ENCODE data around the gene GRAMD1B. TPM values are rescaled to one million over a fixed set of nuclear protein-coding genes. Genes with fewer than 3 reads are reported as not detected.
"Not testable (repeated sequence)": the region's sequence is repeated elsewhere in the genome, so short reads cannot be mapped to it uniquely, and the experiment has no call there.

The GRAMD1B gene
- total RNA-seq, 2 donors from 2014 or later: 1.7 to 1.9 TPM

DNA sequence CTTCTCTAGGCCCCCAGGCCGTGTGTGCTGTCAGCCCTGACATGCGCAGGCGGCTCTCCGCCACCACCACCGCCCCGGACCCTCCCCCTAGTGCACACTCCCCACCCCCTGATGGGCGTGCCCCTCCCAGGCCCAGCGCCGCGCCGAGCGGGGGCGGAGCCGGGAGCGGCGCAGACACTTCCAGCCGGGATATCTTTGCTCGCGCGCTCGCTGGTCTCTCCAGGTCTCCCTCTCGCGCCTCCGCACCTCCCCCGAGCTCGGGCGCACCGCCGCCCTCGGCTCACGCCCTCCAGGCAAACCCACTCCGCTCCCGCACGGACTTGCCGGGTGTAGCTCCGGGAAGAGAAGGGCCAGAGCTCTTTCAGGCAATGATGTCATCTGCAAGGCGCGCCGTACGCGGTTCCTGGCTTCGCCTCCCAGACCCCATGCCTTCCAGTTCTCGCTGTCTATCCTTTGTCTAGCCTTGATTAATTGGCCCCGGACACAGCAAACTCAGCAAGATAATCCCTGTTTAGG lies 224.6 kb downstream of the GRAMD1B start, which contains the start of gene SCN3B:
Gene SCN3B, minus strand, starts transcription at position 59 of the 516 bp plus-strand sequence. CDS start 823 bp downstream, outside the sequence.
- Histone ChIP-seq H3K27ac (no peak within 1 kb of the TSS), H3K9me3 (no peaks in the 10 kb centered on the region), H3K9ac (ENCODE audit: low read depth in 2 of 2, low read length in 2 of 2) (peak within 1 kb of the TSS in 1 of 2 donors; percentile 12), H3K4me1 (peaks cover 3% of the 10 kb centered on the region), H3K27me3 (no peaks in the 10 kb centered on the region), H3K4me3 (peak within 1 kb of the TSS; percentile 59), H3K36me3 (no peaks in the 10 kb centered on the region)
- no peak for TF ChIP-seq CTCF (IDR thresholded peaks at IDR 0.05)
- intact Hi-C loops (cut with DNase I): no loop called here
- peak; percentile 73 for DNase-seq

- H3K9ac ChIP-seq (ENCODE audit: low read depth in 2 of 2, low read length in 2 of 2): no peak overlapping the region
- no peaks in the 10 kb centered on the region for H3K27me3 ChIP-seq
- TF ChIP-seq CTCF (IDR thresholded peaks at IDR 0.05): no peak
- H3K36me3 ChIP-seq: no peaks in the 10 kb centered on the region
- H3K4me1 ChIP-seq: peaks cover 3% of the 10 kb centered on the region
- no peaks in the 10 kb centered on the region for H3K9me3 ChIP-seq
- no peak for DNase-seq
- H3K4me3 ChIP-seq: no peak overlapping the region
- intact Hi-C loops (cut with DNase I): no loop called here
- H3K27ac ChIP-seq: no peak overlapping the region
These were observed 229.2 kb downstream of the GRAMD1B start for GRCh38 chr11:123659311-123659710.

GRCh38 chr11:123659965-123660364 lies 229.9 kb downstream of the GRAMD1B start:
- intact Hi-C loops (cut with DNase I); H3K4me3 ChIP-seq: not testable (repeated sequence)

GRCh38 chr11:123665306-123665705 lies 235.2 kb downstream of the GRAMD1B start:
- Histone ChIP-seq H3K4me3 (no peak overlapping the region), H3K27ac (no peak overlapping the region), H3K27me3 (no peaks in the 10 kb centered on the region), H3K4me1 (no peaks in the 10 kb centered on the region), H3K9me3 (no peaks in the 10 kb centered on the region), H3K36me3 (no peaks in the 10 kb centered on the region), H3K9ac (ENCODE audit: low read depth in 2 of 2, low read length in 2 of 2) (no peak overlapping the region)
- no peak for TF ChIP-seq CTCF (IDR thresholded peaks at IDR 0.05)
- intact Hi-C loops (cut with DNase I): no loop called here
- no peak for DNase-seq

More at GRCh38 chr11:123659965-123660364, 229.9 kb downstream of the GRAMD1B start:
- H3K4me1 ChIP-seq; H3K27me3 ChIP-seq; DNase-seq; H3K27ac ChIP-seq; H3K36me3 ChIP-seq; H3K9ac ChIP-seq (ENCODE audit: low read depth in 2 of 2, low read length in 2 of 2); H3K9me3 ChIP-seq: not testable (repeated sequence)

GRCh38 chr11:123670081-123670480 lies 240.0 kb downstream of the GRAMD1B start:
- intact Hi-C loops (cut with DNase I): no loop called here
- Histone ChIP-seq H3K27ac (no peak overlapping the region), H3K9me3 (no peaks in the 10 kb centered on the region), H3K4me3 (no peak overlapping the region), H3K4me1 (no peaks in the 10 kb centered on the region), H3K27me3 (no peaks in the 10 kb centered on the region), H3K9ac (ENCODE audit: low read depth in 2 of 2, low read length in 2 of 2) (no peak overlapping the region), H3K36me3 (no peaks in the 10 kb centered on the region)
- TF ChIP-seq CTCF (IDR thresholded peaks at IDR 0.05): no peak
- DNase-seq: no peak

DNA sequence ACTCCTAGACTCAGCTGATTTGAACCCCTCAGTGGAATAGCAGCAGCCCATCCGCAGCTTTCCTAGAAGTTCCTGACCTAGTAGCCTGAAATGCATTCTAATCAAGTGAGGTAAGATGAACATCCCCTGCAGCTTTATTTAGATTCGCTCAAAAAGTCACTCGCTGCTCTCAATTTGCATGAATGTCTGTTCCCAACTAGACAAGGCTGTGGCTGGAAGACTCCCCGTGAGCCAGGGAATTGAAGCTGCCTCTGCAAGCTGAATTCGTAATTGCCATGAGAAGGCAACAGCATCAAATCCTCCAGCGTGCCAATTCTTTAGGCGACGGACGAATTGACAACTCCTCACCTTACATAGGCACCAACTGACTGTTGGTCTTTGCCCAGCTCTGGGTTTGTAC lies 241.5 kb downstream of the GRAMD1B start:
- H3K9me3 ChIP-seq: no peaks in the 10 kb centered on the region
- no peak overlapping the region for H3K4me3 ChIP-seq
- no peaks in the 10 kb centered on the region for H3K27me3 ChIP-seq
- no peaks in the 10 kb centered on the region for H3K36me3 ChIP-seq
- intact Hi-C loops (cut with DNase I): no loop called here
- TF ChIP-seq CTCF (IDR thresholded peaks at IDR 0.05): no peak
- DNase-seq: no peak
- no peaks in the 10 kb centered on the region for H3K4me1 ChIP-seq
- H3K9ac ChIP-seq (ENCODE audit: low read depth in 2 of 2, low read length in 2 of 2): no peak overlapping the region
- H3K27ac ChIP-seq: no peak overlapping the region
